Erythroblast (primary cell): ENCODE data around the gene ZNF230.

Source experiments
- GATA1 ChIP-seq: IDR thresholded peaks from 2 replicates; pipeline ENCODE4 v1.6.1; 2011; ENCODE audit warnings: low read depth, mild to moderate bottlenecking, control low read depth, low read length, moderate library complexity
- POLR2A ChIP-seq: IDR thresholded peaks from 2 replicates; pipeline ENCODE4 v1.6.1; 2011; ENCODE audit warnings: mild to moderate bottlenecking, low read length

DNA sequence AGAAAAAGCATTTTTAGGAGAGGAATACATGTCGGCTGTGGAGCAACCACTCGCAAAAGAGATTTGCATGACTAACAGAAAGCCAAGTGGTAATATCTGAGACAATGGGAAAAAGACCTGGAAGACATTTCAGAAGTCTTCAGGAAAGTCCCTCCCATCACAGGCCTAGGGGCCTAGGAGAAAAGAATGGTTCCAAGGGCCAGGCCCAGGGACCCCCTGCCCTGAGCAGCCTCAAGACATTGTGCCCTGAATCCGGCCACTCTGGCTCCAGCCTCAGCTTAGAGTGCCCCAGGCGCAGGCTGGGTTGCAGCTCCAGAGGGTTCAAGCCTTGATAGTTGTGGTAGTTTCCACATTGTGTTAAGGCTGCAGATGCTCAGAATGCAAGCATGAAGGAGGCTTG lies 42.3 kb upstream of the ZNF230 start:
- no peak for TF ChIP-seq POLR2A
- no peak for TF ChIP-seq GATA1
